COR-L47 (cell line): ENCODE measurements around the gene GSG1L.

Experiments
- DNase-seq: peaks from one replicate; lab custom pipeline; 2025; lab: John Stamatoyannopoulos, UW

Gene GSG1L

GRCh38 chr16:27818246-27818645, 245.3 kb downstream of the GSG1L start:
- DNase-seq = no peak

GRCh38 chr16:27817038-27817437, 246.5 kb downstream of the GSG1L start:
- DNase-seq = no peak

- no peak for DNase-seq
Observed at GRCh38 chr16:27816561-27816960, 247.0 kb downstream of the GSG1L start.

GRCh38 chr16:27813591-27813990, 249.9 kb downstream of the GSG1L start:
- no peak for DNase-seq

- DNase-seq = no peak
Observed at GRCh38 chr16:27811881-27812280, 251.6 kb downstream of the GSG1L start.

- no peak for DNase-seq
Observed at GRCh38 chr16:27806986-27807385, 256.5 kb downstream of the GSG1L start.

GRCh38 chr16:27806388-27806787, 257.1 kb downstream of the GSG1L start:
- no peak for DNase-seq

- no peak for DNase-seq
Observed at GRCh38 chr16:27805828-27806351, 257.6 kb downstream of the GSG1L start.

GRCh38 chr16:27803775-27804549, 259.6 kb downstream of the GSG1L start:
- DNase-seq = no peak

GRCh38 chr16:27802664-27803439, 260.7 kb downstream of the GSG1L start:
- no peak for DNase-seq

- DNase-seq = no peak
Observed at GRCh38 chr16:27801289-27801945, 262.1 kb downstream of the GSG1L start.

GRCh38 chr16:27800817-27801216, 262.7 kb downstream of the GSG1L start:
- no peak for DNase-seq

GRCh38 chr16:27799896-27800295, 263.6 kb downstream of the GSG1L start:
- no peak for DNase-seq

- DNase-seq = no peak
Observed at GRCh38 chr16:27798241-27798640, 265.3 kb downstream of the GSG1L start.

- no peak for DNase-seq
Observed at GRCh38 chr16:27795992-27796614, 267.4 kb downstream of the GSG1L start.

GRCh38 chr16:27793249-27793622, 270.3 kb downstream of the GSG1L start:
- no peak for DNase-seq

- DNase-seq = no peak
Observed at GRCh38 chr16:27792486-27793248, 270.8 kb downstream of the GSG1L start.

GRCh38 chr16:27791404-27791719, 272.2 kb downstream of the GSG1L start:
- DNase-seq = no peak

- DNase-seq = no peak
Observed at GRCh38 chr16:27790546-27791403, 272.7 kb downstream of the GSG1L start.

GRCh38 chr16:27789595-27790241, 273.8 kb downstream of the GSG1L start:
- DNase-seq = no peak
